Breast epithelium (tissue), 4 donors: ENCODE results near the gene TRIM8. TPM values are rescaled to one million over a fixed set of nuclear protein-coding genes. Genes with fewer than 3 reads are reported as not detected.

Experiments
- DNase-seq, 2 donors: peaks; one replicate each; pipeline ENCODE4 v3.0.0-alpha.2; 2019; ENCODE audit warnings: low spot score in 2 of 2
- H3K27ac ChIP-seq, 2 donors: fragments of 200-600 bp; sonication (generic) in 1 of 2; one replicate each; pipeline ENCODE4 v1.5.1; 2016 to 2019; ENCODE audit warnings: mild to moderate bottlenecking in 1 of 2
- H3K27me3 ChIP-seq, 2 donors: fragments of 200-600 bp; sonication (generic) in 1 of 2; one replicate each; pipeline versions ENCODE4 v1.5.1 to v1.6.0; 2017 to 2019; ENCODE audit warnings: control low read depth in 1 of 2, mild to moderate bottlenecking in 1 of 2
- H3K36me3 ChIP-seq: fragments of 200-600 bp; one replicate; pipeline ENCODE4 v1.5.1; 2019
- H3K4me1 ChIP-seq, 2 donors: fragments of 200-600 bp; sonication (generic); one replicate each; pipeline ENCODE4 v1.5.1; 2016 to 2019; ENCODE audit warnings: control low read depth in 1 of 2
- H3K4me3 ChIP-seq, 3 donors: fragments of 200-600 bp; sonication (generic); 1 replicate in 2 of 3; 2 replicates in 1 of 3; pipeline ENCODE4 v1.5.1; 2016 to 2019; ENCODE audit warnings: mild to moderate bottlenecking in 3 of 3, moderate library complexity in 2 of 3
- H3K9me3 ChIP-seq, 2 donors: fragments of 200-600 bp; sonication (generic) in 1 of 2; one replicate each; pipeline ENCODE4 v1.5.1; 2016 to 2019; ENCODE audit warnings: control low read depth in 1 of 2
- CTCF ChIP-seq, 3 donors: fragments of 450-650 bp; IDR thresholded peaks; one replicate each; pipeline ENCODE4 v1.5.1; 2016 to 2017; ENCODE audit warnings: antibody characterized with exemption in 3 of 3, mild to moderate bottlenecking in 3 of 3, moderate library complexity in 3 of 3
- POLR2A ChIP-seq: fragments of 450-650 bp; IDR thresholded peaks from one replicate; pipeline ENCODE4 v1.6.1; 2016; ENCODE audit warnings: antibody characterized with exemption, mild to moderate bottlenecking, moderate library complexity
- POLR2AphosphoS5 ChIP-seq, 3 donors: sonication (generic); formaldehyde crosslinking; IDR thresholded peaks; one replicate each; pipeline ENCODE4 v1.6.1; 2017; ENCODE audit warnings: antibody characterized with exemption in 3 of 3
- intact Hi-C: fragments of 100-400 bp; cut with DNase I; formaldehyde crosslinking; loops from one replicate; pipeline ENCODE4 v1.15.1; 2023; ENCODE audit warnings: low total_unique reads
- total RNA-seq, 3 donors: library from RNA; depleted of rRNA; stranded (reverse); fragments of >200 nt; gene quantifications; one replicate each; pipeline ENCODE4 v1.1.0, GENCODE V29; 2016

The TRIM8 gene
- total RNA-seq, 3 donors from 2014 or later = 74.6 to 128 (median 88.8) TPM

- no peaks in the 10 kb centered on the region for H3K36me3 ChIP-seq
- TF ChIP-seq CTCF (IDR thresholded peaks at IDR 0.05) (peak in 1 of 3 donors; percentile 45), POLR2AphosphoS5 (IDR thresholded peaks at IDR 0.05) (peak in 2 of 3 donors; percentile 41 to 61), POLR2A (peak; percentile 0)
- H3K4me1 ChIP-seq = peaks cover 3 to 37% of the 10 kb centered on the region in 2 donors
- H3K4me3 ChIP-seq = peak overlapping the region; percentile 85 to 96 (median 92)
- no peaks in the 10 kb centered on the region for H3K27me3 ChIP-seq
- intact Hi-C loops = no loop called here
- peak overlapping the region; percentile 99 to 100 for H3K27ac ChIP-seq
- H3K9me3 ChIP-seq = no peaks in the 10 kb centered on the region
- DNase-seq = peak; percentile 75 to 85
Measured at GRCh38 chr10:102644646-102645387, 538 bp downstream of the TRIM8 start.

- TF ChIP-seq POLR2A = no peak
- TF ChIP-seq POLR2AphosphoS5 (IDR thresholded peaks at IDR 0.05) = peak in 1 of 3 donors; percentile 9
- Histone ChIP-seq H3K4me1 (peaks cover 3 to 42% of the 10 kb centered on the region in 2 donors), H3K27me3 (no peaks in the 10 kb centered on the region), H3K36me3 (no peaks in the 10 kb centered on the region), H3K4me3 (peak overlapping the region; percentile 85 to 96 (median 92)), H3K27ac (peak overlapping the region; percentile 99 to 100), H3K9me3 (no peaks in the 10 kb centered on the region)
- peak; percentile 78 to 85 for DNase-seq
- intact Hi-C loops = no loop called here
Measured at GRCh38 chr10:102645388-102645740, 1.1 kb downstream of the TRIM8 start.

GRCh38 chr10:102645741-102646609 is 1.7 kb downstream of the TRIM8 start:
- intact Hi-C loops = no loop called here
- TF ChIP-seq POLR2A (peak; percentile 55), CTCF (IDR thresholded peaks at IDR 0.05) (peak in 1 of 3 donors; percentile 7), POLR2AphosphoS5 (IDR thresholded peaks at IDR 0.05) (peak; percentile 76 to 97 (median 80))
- Histone ChIP-seq H3K27ac (peak overlapping the region; percentile 99 to 100), H3K36me3 (no peaks in the 10 kb centered on the region), H3K9me3 (no peaks in the 10 kb centered on the region), H3K27me3 (no peaks in the 10 kb centered on the region), H3K4me1 (peaks cover 5 to 47% of the 10 kb centered on the region in 2 donors), H3K4me3 (peak overlapping the region; percentile 85 to 96 (median 92))
- peak; percentile 82 to 84 for DNase-seq

DNA sequence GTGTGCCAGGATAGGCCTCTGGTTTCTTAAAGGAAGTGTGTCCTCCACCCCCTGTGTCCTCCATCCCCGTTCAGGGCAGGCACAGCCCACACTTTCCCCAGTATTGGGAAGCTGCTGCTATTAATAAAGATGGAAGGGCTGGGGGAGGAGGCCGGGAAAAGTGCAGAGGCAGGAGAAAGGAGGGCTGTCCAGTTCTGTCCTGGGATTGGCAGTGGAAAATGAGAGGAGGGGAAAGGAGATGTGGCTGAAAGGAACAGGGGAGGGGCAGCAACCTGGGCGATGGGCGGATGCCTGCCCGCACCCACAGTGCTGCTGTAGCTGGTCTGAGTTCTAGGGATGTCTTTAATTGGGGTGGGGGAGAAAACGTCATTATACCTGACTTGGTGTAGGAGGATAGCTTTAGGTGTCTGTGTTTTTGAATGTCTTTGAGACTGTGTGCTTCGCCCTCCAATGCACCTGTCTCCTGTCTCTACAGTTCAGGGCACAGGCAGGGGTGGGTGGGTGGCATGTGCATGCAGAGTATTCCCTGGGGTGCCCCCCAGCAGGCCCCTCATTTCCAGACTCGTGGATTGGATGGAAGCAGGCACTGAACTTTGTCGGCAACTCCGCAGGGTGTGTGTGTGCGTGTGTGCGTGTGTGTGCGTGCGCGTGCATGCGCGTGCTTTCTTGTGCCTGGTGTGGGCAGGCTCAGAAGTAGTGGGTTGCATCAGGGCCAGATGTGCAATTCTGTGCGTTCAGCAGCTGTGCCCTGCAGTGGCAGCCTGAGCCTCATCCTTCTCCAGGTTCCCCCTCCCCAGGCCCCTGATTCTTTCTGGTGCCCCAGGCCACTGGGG is 2.5 kb downstream of the TRIM8 start:
- intact Hi-C loops = no loop called here
- no peak for DNase-seq
- Histone ChIP-seq H3K27me3 (no peaks in the 10 kb centered on the region), H3K4me1 (peaks cover 10 to 50% of the 10 kb centered on the region in 2 donors), H3K9me3 (no peaks in the 10 kb centered on the region), H3K36me3 (no peaks in the 10 kb centered on the region), H3K4me3 (peak overlapping the region; percentile 85 to 96 (median 92)), H3K27ac (peak overlapping the region; percentile 99 to 100)
- no peak for TF ChIP-seq CTCF (IDR thresholded peaks at IDR 0.05)
- no peak for TF ChIP-seq POLR2AphosphoS5 (IDR thresholded peaks at IDR 0.05)
- TF ChIP-seq POLR2A = no peak
